WTC11 (cell line): ENCODE results near the gene COPS7A. TPM values are rescaled to one million over a fixed set of nuclear protein-coding genes. Genes with fewer than 3 reads are reported as not detected.

Experiments
- ATAC-seq: fragments of 200-7000 bp; cut with Tn5 transposase; 2 replicates; pipeline ENCODE4 v1.10.0; 2021; ENCODE audit warnings: mild to moderate bottlenecking, moderate library complexity
- CTCF ChIA-PET: fragments of 300-600 bp; sonication (Branson Sonifier 250); formaldehyde crosslinking; loops from one replicate; lab custom pipeline; 2021; ENCODE audit warnings: antibody characterized with exemption; lab: Charles Lee
- POLR2A ChIA-PET: fragments of 350-600 bp; sonication (Branson Sonifier 250); formaldehyde crosslinking; loops from one replicate; lab custom pipeline; 2021; ENCODE audit warnings: antibody characterized with exemption; lab: Charles Lee
- DNase-seq: peaks from one replicate; pipeline ENCODE4 v3.0.0; 2021; ENCODE audit warnings: low spot score
- H3K27ac Mint-ChIP-seq: 2 replicates; pipeline ENCODE4 v1.8.0; 2021; ENCODE audit warnings: mixed read lengths
- H3K27me3 Mint-ChIP-seq: 2 replicates; pipeline ENCODE4 v1.8.0; 2021; ENCODE audit warnings: low read depth, mild to moderate bottlenecking, moderate library complexity, mixed read lengths
- H3K36me3 Mint-ChIP-seq: 2 replicates; pipeline ENCODE4 v1.8.0; 2021; ENCODE audit warnings: mixed read lengths
- H3K4me1 Mint-ChIP-seq: 2 replicates; pipeline ENCODE4 v1.8.0; 2022; ENCODE audit warnings: mixed read lengths
- H3K4me3 Mint-ChIP-seq: 2 replicates; pipeline ENCODE4 v1.8.0; 2021; ENCODE audit warnings: mild to moderate bottlenecking, moderate library complexity, mixed read lengths
- H3K9me3 Mint-ChIP-seq: 2 replicates; pipeline ENCODE4 v1.8.0; 2021; ENCODE audit warnings: mixed read lengths
- ATF1 ChIP-seq: sonication (generic); formaldehyde crosslinking; IDR thresholded peaks from 2 replicates; pipeline ENCODE4 v1.8.1; 2023; ENCODE audit warnings: mild to moderate bottlenecking, moderate library complexity, missing genetic modification reagents
- ATF2 ChIP-seq: sonication (generic); formaldehyde crosslinking; IDR thresholded peaks from 2 replicates; pipeline ENCODE4 v1.8.1; 2022; ENCODE audit warnings: low read depth, missing genetic modification reagents, borderline replicate concordance
- CREM ChIP-seq: sonication (generic); formaldehyde crosslinking; IDR thresholded peaks from 2 replicates; pipeline ENCODE4 v1.8.1; 2022; ENCODE audit warnings: mild to moderate bottlenecking, missing genetic modification reagents, moderate library complexity
- ERG ChIP-seq: fragments of 250-450 bp; sonication (Bioruptor Pico); IDR thresholded peaks from 2 replicates; pipeline ENCODE4 v1.8.0; 2021; ENCODE audit warnings: mild to moderate bottlenecking
- ETV6 ChIP-seq: sonication (generic); formaldehyde crosslinking; IDR thresholded peaks from 2 replicates; pipeline ENCODE4 v1.8.1; 2022; ENCODE audit warnings: mild to moderate bottlenecking, missing genetic modification reagents
- FOXP1 ChIP-seq: sonication (generic); formaldehyde crosslinking; IDR thresholded peaks from 2 replicates; pipeline ENCODE4 v1.8.0; 2022; ENCODE audit warnings: missing genetic modification reagents, mild to moderate bottlenecking, moderate library complexity, borderline replicate concordance
- GTF2I ChIP-seq: fragments of 250-450 bp; sonication (Bioruptor Pico); conservative IDR thresholded peaks from 2 replicates; pipeline ENCODE4 v1.4.0; 2021; ENCODE audit warnings: mild to moderate bottlenecking
- HMGA2 ChIP-seq: fragments of 250-450 bp; sonication (Bioruptor Pico); IDR thresholded peaks from 2 replicates; pipeline ENCODE4 v1.4.0; 2021; ENCODE audit warnings: mild to moderate bottlenecking, moderate library complexity
- MXD4 ChIP-seq: fragments of 250-450 bp; sonication (Bioruptor Pico); IDR thresholded peaks from 2 replicates; pipeline ENCODE4 v1.8.0; 2021; ENCODE audit warnings: mild to moderate bottlenecking, moderate library complexity, borderline replicate concordance
- MYBL2 ChIP-seq: sonication (generic); formaldehyde crosslinking; IDR thresholded peaks from 2 replicates; pipeline ENCODE4 v1.8.1; 2023; ENCODE audit warnings: mild to moderate bottlenecking, moderate library complexity, missing genetic modification reagents
- NR1H2 ChIP-seq: sonication (generic); formaldehyde crosslinking; IDR thresholded peaks from 2 replicates; pipeline ENCODE4 v1.9.0; 2021; ENCODE audit warnings: mild to moderate bottlenecking, moderate library complexity, missing genetic modification reagents
- PRDM15 ChIP-seq: sonication (generic); formaldehyde crosslinking; IDR thresholded peaks from 2 replicates; pipeline ENCODE4 v1.8.0; 2022; ENCODE audit warnings: missing genetic modification reagents
- SMAD3 ChIP-seq: sonication (generic); formaldehyde crosslinking; IDR thresholded peaks from 2 replicates; pipeline ENCODE4 v1.8.0; 2022; ENCODE audit warnings: missing genetic modification reagents, mild to moderate bottlenecking, borderline replicate concordance
- SOX15 ChIP-seq: fragments of 250-450 bp; sonication (Bioruptor Pico); IDR thresholded peaks from 2 replicates; pipeline ENCODE4 v1.9.0; 2021; ENCODE audit warnings: mild to moderate bottlenecking
- TEAD1 ChIP-seq: sonication (generic); formaldehyde crosslinking; IDR thresholded peaks from 2 replicates; pipeline ENCODE4 v1.8.0; 2022; ENCODE audit warnings: mild to moderate bottlenecking, missing genetic modification reagents
- TEAD4 ChIP-seq: sonication (generic); formaldehyde crosslinking; IDR thresholded peaks from 2 replicates; pipeline ENCODE4 v1.8.0; 2022; ENCODE audit warnings: mild to moderate bottlenecking, missing genetic modification reagents
- TP53 ChIP-seq: sonication (generic); formaldehyde crosslinking; IDR thresholded peaks from 2 replicates; pipeline ENCODE4 v1.8.1; 2023; ENCODE audit warnings: mild to moderate bottlenecking, missing genetic modification reagents
- ZBTB21 ChIP-seq: sonication (generic); formaldehyde crosslinking; IDR thresholded peaks from 2 replicates; pipeline ENCODE4 v1.8.1; 2023; ENCODE audit warnings: mild to moderate bottlenecking, missing genetic modification reagents, borderline replicate concordance
- ZBTB43 ChIP-seq: sonication (generic); formaldehyde crosslinking; IDR thresholded peaks from 2 replicates; pipeline ENCODE4 v1.8.1; 2023; ENCODE audit warnings: mild to moderate bottlenecking, missing genetic modification reagents
- ZMAT4 ChIP-seq: fragments of 250-450 bp; sonication (Bioruptor Pico); IDR thresholded peaks from 2 replicates; pipeline ENCODE4 v1.9.0; 2021; ENCODE audit warnings: mild to moderate bottlenecking
- ZNF219 ChIP-seq: sonication (generic); formaldehyde crosslinking; IDR thresholded peaks from 2 replicates; pipeline ENCODE4 v1.8.0; 2023; ENCODE audit warnings: missing genetic modification reagents, mild to moderate bottlenecking, borderline replicate concordance
- ZNF232 ChIP-seq: sonication (generic); formaldehyde crosslinking; IDR thresholded peaks from 2 replicates; pipeline ENCODE4 v1.8.0; 2022; ENCODE audit warnings: mild to moderate bottlenecking, missing genetic modification reagents
- ZNF263 ChIP-seq: sonication (generic); formaldehyde crosslinking; IDR thresholded peaks from 2 replicates; pipeline ENCODE4 v1.8.1; 2022; ENCODE audit warnings: low read depth, mild to moderate bottlenecking, moderate library complexity, missing genetic modification reagents
- ZNF532 ChIP-seq: fragments of 250-450 bp; sonication (Bioruptor Pico); IDR thresholded peaks from 2 replicates; pipeline ENCODE4 v1.9.0; 2021; ENCODE audit warnings: mild to moderate bottlenecking, borderline replicate concordance
- total RNA-seq: library from RNA; stranded (reverse); gene quantifications from 3 replicates; pipeline ENCODE4 v1.2.3, GENCODE V29; 2021

The COPS7A gene
- total RNA-seq, 1 experiment from 2014 or later, result 41.4 TPM

GRCh38 chr12:6729186-6729585 lies 5.3 kb downstream of the COPS7A start:
- POLR2A ChIA-PET, result no interaction called here
- no peaks in the 10 kb centered on the region for H3K27me3 Mint-ChIP-seq
- TF ChIP-seq ZNF232 (no peak), TP53 (no peak), TEAD1 (CRISPR knock-in tag) (no peak), ATF2 (no peak), GTF2I (CRISPR knock-in tag) (no peak), SOX15 (CRISPR knock-in tag) (no peak), ERG (CRISPR knock-in tag) (no peak), MXD4 (CRISPR knock-in tag) (no peak), MYBL2 (CRISPR knock-in tag) (no peak), ATF1 (CRISPR knock-in tag) (no peak), FOXP1 (CRISPR knock-in tag) (no peak), ZNF263 (CRISPR knock-in tag) (no peak), ZBTB43 (no peak), ZBTB21 (CRISPR knock-in tag) (no peak), TEAD4 (CRISPR knock-in tag) (no peak)
- ATAC-seq, result no peak
- peaks cover 6% of the 10 kb centered on the region for H3K4me1 Mint-ChIP-seq
- CTCF ChIA-PET, result no interaction called here
- DNase-seq, result no peak
- no peaks in the 10 kb centered on the region for H3K9me3 Mint-ChIP-seq
- H3K27ac Mint-ChIP-seq, result no peak overlapping the region
- peaks cover 35% of the 10 kb centered on the region for H3K36me3 Mint-ChIP-seq
- no peak overlapping the region for H3K4me3 Mint-ChIP-seq

- Mint-ChIP-seq H3K9me3 (no peaks in the 10 kb centered on the region), H3K4me1 (no peaks in the 10 kb centered on the region; the same call in 1 of the 2 replicates), H3K27me3 (no peaks in the 10 kb centered on the region), H3K27ac (no peak overlapping the region), H3K36me3 (peaks cover 35% of the 10 kb centered on the region), H3K4me3 (no peak overlapping the region)
- CTCF ChIA-PET, result interaction anchor here (0.9 kb wide), 1 partner anchor 23 kb away, joined by 3 read pairs; the partner anchor contains the start of gene MLF2
- POLR2A ChIA-PET, result no interaction called here
- ATAC-seq (no peak), DNase-seq (no peak)
- TF ChIP-seq ZNF532, result no peak
- no peak for TF ChIP-seq NR1H2 (CRISPR knock-in tag)
- no peak for TF ChIP-seq SMAD3 (CRISPR knock-in tag)
- TF ChIP-seq ZBTB21 (CRISPR knock-in tag), result no peak
- TF ChIP-seq HMGA2 (CRISPR knock-in tag), result no peak
- no peak for TF ChIP-seq ZMAT4 (CRISPR knock-in tag)
- no peak for TF ChIP-seq ETV6 (CRISPR knock-in tag)
- no peak for TF ChIP-seq CREM (CRISPR knock-in tag)
- TF ChIP-seq ZNF219 (CRISPR knock-in tag), result no peak
- TF ChIP-seq PRDM15 (CRISPR knock-in tag), result no peak
Measured at GRCh38 chr12:6730169-6730568, 6.3 kb downstream of the COPS7A start.
